ENCODE data around the gene MINDY4.

DNA sequence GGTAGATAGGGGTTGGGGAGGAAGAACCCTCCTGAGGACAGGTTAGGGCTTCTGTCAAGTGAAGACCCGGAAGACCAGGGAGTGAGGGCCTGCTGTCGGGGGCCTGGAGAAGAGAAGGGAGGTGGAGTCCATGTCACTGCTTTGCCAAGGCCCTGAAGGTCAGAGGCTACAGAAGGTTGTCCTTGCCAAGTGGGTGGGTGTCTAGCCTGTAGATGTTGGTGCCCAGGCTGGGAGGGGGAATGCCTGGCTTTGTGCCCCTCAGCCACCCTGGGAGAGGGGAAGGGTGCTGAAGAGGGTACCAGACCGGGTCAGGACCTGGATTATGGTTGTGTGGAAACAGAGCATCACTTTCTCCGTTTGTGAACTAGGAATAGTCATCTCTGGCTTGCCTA is 73.3 kb downstream of the MINDY4 start:
- TF ChIP-seq, protein P1, sequence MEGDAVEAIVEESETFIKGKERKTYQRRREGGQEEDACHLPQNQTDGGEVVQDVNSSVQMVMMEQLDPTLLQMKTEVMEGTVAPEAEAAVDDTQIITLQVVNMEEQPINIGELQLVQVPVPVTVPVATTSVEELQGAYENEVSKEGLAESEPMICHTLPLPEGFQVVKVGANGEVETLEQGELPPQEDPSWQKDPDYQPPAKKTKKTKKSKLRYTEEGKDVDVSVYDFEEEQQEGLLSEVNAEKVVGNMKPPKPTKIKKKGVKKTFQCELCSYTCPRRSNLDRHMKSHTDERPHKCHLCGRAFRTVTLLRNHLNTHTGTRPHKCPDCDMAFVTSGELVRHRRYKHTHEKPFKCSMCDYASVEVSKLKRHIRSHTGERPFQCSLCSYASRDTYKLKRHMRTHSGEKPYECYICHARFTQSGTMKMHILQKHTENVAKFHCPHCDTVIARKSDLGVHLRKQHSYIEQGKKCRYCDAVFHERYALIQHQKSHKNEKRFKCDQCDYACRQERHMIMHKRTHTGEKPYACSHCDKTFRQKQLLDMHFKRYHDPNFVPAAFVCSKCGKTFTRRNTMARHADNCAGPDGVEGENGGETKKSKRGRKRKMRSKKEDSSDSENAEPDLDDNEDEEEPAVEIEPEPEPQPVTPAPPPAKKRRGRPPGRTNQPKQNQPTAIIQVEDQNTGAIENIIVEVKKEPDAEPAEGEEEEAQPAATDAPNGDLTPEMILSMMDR (conservative IDR thresholded peaks at IDR 0.05 in 1 of 2, IDR thresholded peaks at IDR 0.05 in 1 of 2; ENCODE audit: low read depth in 1 of 2, low read length in 2 of 2), result no peak
- no peak for TF ChIP-seq EZH2 (IDR thresholded peaks at IDR 0.05; ENCODE audit: low read length, missing control alignments)
